GM12864 (cell line): ENCODE data around the gene LGALSL.

Experiments used
- DNase-seq: peaks from one replicate; pipeline ENCODE4 v3.0.0-alpha.2; 2011; ENCODE audit warnings: low read depth
- H3K4me3 ChIP-seq: 2 replicates; pipeline ENCODE4 v1.5.1; 2011; ENCODE audit warnings: mild to moderate bottlenecking, low read depth, low read length, control low read depth
- TF ChIP-seq, protein P1 (sequence below): IDR thresholded peaks from 2 replicates; pipeline ENCODE4 v1.5.1; 2011; ENCODE audit warnings: low read depth, mild to moderate bottlenecking, moderate library complexity, low read length, control low read depth, inconsistent platforms; ENCODE audit errors: missing control alignments

The LGALSL gene

DNA sequence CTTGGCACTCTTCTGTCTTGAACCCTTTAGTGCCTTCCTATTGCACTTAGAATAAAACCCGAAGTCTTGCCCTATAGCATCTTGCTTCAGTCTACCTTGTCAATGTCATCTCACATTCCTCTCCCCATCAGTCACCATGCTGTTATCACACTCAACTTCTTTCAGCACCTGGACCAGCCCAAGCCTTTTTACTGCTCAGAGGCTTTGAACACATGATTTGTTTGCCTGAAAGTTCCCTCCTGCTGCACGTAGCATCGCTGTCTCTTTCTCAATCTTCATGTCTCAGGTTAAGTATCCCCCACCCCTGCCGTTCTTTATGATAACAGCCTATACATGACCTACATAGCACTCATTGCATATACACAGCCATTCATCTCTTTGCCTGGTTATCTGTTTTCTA lies 41.3 kb upstream of the LGALSL start:
- DNase-seq: no peak
- TF ChIP-seq, protein P1, sequence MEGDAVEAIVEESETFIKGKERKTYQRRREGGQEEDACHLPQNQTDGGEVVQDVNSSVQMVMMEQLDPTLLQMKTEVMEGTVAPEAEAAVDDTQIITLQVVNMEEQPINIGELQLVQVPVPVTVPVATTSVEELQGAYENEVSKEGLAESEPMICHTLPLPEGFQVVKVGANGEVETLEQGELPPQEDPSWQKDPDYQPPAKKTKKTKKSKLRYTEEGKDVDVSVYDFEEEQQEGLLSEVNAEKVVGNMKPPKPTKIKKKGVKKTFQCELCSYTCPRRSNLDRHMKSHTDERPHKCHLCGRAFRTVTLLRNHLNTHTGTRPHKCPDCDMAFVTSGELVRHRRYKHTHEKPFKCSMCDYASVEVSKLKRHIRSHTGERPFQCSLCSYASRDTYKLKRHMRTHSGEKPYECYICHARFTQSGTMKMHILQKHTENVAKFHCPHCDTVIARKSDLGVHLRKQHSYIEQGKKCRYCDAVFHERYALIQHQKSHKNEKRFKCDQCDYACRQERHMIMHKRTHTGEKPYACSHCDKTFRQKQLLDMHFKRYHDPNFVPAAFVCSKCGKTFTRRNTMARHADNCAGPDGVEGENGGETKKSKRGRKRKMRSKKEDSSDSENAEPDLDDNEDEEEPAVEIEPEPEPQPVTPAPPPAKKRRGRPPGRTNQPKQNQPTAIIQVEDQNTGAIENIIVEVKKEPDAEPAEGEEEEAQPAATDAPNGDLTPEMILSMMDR: no peak
- H3K4me3 ChIP-seq: no peak overlapping the region

GRCh38 chr2:64414736-64415435 lies 39.1 kb upstream of the LGALSL start:
- H3K4me3 ChIP-seq: no peak overlapping the region
- TF ChIP-seq, protein P1: no peak
- no peak for DNase-seq

DNA sequence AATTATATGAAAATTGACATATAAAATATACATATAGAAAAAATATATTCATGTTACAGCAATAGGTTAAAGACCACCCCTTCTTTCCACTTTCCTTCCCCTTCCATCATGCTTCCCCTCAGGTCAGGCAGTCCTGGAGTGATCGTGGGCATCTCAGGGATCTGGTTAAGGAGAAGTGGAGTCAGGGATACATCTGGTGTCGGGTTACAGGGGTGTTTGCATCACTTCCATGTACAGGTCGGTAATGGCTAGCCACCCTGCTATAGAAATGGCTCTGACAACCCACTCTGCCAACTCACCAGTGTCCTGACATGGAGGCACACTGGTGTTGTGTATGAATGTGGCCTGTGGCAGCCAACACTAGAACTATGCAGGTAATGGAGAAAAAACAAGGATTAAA lies 36.3 kb upstream of the LGALSL start:
- DNase-seq: no peak
- TF ChIP-seq, protein P1: no peak
- no peak overlapping the region for H3K4me3 ChIP-seq

DNA sequence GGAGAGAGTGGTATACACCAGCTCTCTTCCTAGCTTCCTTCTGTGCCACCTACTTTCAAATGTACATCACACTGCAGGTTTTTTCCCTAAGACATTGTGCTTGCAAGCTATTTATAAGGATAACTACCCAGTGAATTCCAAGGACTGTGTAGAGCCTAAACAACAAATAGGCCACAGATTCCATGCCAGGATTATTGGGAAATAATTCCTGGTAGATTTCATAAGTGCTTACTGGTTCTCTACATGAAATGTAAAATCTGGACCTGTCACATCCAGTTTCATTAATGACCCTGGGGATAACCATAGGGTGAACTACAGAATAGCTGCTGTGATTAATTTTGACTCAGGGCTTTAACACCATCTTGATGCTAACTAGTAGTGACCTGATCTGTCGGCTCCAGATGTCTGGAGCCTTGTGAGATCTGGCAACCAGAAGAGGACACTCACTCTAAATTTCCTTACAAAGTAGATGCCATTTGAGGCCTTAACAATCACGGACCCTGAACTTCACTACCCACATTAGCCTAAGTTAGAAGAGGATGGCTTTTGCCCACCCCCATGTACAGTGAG lies 34.3 kb upstream of the LGALSL start:
- TF ChIP-seq, protein P1: no peak
- DNase-seq: no peak
- no peak overlapping the region for H3K4me3 ChIP-seq

GRCh38 chr2:64420677-64421076 lies 33.3 kb upstream of the LGALSL start:
- TF ChIP-seq, protein P1: no peak
- no peak overlapping the region for H3K4me3 ChIP-seq
- no peak for DNase-seq

DNA sequence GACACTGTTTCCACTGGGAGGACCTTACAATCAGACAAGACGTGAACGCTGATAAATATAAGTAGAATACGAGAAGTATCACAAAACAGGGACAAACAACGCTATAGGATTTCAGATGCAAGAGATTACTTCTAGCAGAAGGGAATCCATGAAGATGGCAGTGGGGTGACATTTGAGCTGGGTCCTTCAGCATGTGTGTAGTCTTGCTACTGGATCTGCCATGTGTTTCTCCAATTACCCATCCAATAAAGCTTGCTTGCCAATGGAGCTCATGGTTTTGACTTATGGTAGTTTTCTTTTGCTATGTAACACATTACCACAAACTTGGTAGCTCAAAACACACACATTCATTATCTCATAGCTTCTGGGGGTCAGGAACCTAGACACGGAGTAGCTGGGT lies 32.8 kb upstream of the LGALSL start:
- TF ChIP-seq, protein P1: no peak
- no peak for DNase-seq
- no peak overlapping the region for H3K4me3 ChIP-seq

- no peak for DNase-seq
Measured at GRCh38 chr2:64422466-64422865, 31.5 kb upstream of the LGALSL start.

More at GRCh38 chr2:64422466-64422865, 31.5 kb upstream of the LGALSL start:
- no peak overlapping the region for H3K4me3 ChIP-seq
- TF ChIP-seq, protein P1: no peak
